Measurements from ENCODE around the gene POMC.
"Not testable (repeated sequence)": the region's sequence is repeated elsewhere in the genome, so short reads cannot be mapped to it uniquely, and the experiment has no call there.

POMC gene

DNA sequence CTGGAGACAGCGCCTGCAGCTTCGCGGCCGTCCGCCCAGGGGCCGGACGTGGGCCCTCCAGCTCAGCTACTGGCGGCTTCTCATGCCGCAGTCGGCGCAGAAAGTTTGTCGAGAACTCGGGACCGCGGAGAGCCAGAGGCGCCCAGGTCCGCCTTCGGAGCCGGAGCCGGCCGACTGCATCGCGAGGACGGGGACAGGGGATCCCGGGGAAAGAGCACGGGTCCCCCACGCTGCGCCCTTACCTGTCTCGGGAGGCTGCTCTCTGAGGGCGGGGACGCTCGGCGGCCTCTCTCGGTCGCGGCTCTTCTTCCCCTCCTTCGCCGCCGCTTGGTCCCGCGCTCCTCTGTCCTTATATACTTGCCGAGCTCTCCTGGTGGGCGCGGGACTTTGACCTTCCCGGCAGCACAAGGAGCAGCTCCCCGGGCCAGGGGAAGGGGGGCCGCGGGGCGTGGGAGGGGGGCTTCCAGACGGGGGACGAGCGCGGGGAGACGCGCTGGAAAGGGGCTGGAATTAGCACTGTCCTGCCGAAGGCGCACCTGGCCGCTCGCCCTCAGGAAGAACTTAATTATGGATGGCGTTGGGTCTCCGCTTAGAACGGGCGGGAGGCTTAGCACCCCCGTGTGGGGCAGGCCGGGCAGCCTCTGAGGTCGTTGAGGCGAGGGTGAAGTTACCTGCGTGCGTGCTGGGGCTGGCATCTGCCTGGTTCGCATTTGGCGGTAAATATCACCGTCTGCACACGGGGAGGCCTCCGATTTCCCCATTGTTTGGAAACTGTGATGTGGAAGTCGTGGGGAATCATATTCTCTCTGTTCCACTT, at the start of gene POMC:
Gene POMC, minus strand, starts transcription at position 325 of the 817 bp plus-strand sequence. CDS start 3,808 bp downstream, outside the sequence.
- ATAC-seq = peak; percentile 33

GRCh38 chr2:25218100-25218499, 49.7 kb upstream of the POMC start:
- DNase-seq (no peak), ATAC-seq (no peak)

More for the DNA sequence above, at the start of gene POMC:
- peak; percentile 38 for DNase-seq

DNA sequence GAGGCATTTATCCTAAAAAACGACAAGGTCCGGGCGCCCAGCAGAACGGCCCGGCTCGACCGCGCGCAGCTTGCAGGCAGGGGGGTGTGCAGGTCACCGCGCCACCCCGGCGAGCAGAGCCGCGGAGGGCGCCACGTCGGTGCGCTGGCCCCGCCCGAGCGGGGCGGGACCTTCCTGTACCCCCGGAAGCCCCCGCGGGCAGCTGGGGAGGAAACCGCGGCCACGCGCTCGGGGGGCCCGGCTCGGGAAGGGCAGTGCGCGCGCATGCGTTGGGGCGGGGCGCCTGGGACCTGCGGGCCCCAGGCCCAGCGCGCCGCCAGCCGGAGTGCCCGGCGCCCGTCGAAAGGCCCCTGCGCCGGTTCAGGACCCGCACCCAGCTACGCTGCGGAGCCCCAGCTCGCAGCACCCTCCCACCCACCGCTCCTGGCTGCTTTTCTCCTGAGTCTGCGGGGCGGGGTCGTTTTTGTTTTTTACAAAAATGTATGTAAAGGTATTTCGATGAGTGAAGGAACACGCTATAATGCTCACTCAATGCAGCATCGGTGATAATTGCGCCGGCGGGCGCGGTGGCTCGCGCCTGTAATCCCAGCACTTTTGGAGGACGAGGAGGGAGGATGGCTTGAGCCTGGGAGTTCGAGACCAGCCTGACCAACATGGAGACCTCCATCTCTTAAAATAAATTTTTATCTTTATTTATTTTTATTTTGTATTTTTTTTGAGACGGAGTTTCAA, 47.7 kb upstream of the POMC start:
- DNase-seq (peak; percentile 94), ATAC-seq (peak; percentile 94)

GRCh38 chr2:25215232-25215631, 46.9 kb upstream of the POMC start:
- no peak for ATAC-seq

DNA sequence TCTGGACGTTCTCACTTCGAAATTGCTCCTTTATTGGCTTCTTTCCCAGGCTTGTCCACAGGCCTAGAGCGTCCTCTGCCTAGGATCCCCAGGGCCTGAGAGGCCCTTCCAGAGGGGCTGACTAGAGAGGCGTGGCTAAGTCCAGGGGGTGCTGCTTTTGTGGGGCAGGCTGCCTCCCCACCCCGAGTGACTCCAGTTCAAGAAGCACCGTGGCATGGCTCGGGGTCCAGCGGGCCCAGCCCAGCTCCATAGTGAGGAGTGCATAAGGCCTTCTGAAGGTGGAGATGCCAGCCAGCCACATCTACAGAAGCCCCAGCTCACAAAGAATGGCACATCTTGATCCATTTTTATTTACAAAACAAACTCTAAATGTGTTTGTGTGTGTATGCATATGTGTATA, 44.8 kb upstream of the POMC start:
- no peak for DNase-seq
- no peak for ATAC-seq

More at GRCh38 chr2:25215232-25215631, 46.9 kb upstream of the POMC start:
- no peak for DNase-seq

DNA sequence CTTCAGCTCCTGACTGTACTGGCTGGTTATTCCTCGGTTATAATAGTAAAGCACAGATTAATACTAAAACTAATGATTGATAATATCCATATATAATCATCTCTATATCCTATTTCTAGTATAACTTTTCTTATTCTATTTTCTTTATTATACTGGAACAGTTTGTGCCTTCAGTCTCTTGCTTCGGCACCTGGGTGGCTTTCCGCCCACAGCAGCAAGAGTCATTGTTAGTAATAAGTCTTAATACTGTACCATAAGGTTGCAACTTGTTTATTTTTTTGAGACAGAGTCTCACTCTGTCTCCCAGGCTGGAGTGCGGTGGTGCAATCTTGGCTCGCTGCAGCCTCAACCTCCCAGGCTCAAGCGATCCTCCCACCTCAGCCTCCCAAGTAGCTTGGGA, 42.5 kb upstream of the POMC start:
- not testable (repeated sequence) for DNase-seq, ATAC-seq

DNA sequence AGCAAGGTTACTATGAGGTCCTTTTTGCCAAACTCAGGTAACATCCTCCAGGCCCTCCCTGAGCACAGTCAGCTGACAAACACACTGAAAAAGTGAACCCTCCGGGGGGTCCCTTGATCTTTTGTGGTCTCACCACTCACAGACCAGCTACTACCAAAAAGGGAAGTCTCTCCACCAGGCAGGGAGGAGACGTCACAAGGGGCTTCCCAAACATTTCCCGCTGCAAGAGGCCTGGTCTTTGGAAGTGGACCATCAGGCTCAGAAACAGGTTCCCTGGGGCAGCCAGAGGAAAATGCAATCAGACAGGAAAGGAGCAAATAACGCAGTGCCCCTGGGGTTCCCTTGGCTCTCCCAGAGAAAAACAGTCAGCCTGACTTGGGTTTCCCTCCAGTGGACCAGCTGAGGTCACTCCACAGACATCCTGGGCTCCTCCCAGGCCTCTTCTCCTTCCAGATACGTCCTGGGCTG, 38.7 kb upstream of the POMC start:
- ATAC-seq = no peak
- peak; percentile 32 for DNase-seq

DNA sequence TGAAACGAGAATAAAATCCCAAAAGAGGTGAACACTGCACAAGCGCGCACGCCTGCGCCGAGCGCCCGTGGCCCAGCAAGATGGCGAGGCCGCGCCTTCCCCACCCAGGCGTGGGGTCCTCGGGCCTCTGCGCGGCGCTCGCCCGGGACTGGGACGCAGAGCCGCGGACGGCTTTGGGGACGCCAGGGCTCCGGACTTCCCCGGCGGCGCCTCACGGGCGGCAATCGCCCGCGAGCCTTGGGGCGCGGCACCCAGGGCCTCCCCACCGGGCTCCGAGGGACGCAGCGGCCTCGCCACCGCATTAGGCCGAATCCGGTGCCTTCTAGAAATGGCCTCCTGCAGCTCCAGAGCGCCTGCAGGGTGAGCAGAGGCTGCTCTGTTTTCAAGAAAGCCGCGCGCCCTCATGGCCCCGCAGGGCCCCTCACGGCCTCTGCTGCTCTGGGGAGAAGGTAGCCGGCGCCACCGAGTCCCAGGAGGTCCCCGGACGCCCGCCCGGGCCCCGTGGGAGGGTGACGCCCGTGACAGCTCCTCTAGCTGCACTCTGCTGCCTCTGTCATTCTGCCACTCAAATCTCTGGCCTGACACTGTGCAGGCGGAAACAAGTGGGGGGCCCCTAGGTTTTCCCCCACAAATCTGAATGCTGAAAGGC, 35.9 kb upstream of the POMC start:
- DNase-seq (peak; percentile 50), ATAC-seq (peak; percentile 62)

DNA sequence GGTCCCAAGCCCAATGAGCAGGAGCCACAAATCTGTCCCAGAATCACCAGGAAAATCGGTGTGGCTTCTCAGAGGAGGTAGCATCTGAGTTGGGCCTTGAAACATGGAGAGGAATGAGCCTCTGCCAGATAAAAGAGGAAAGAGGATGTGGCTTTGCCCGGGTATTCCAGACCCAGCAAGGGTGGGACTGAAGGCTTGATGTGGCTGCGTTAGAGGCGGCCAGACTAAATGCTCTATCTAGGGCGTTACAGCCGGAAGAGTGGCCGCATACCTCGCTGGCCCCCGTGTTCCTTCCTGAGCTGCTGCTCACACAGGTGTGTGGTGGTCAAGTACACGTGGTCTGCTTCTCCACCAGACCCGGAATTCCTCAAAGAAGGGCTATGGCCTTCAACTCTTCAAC, 33.9 kb upstream of the POMC start:
- DNase-seq = no peak
- no peak for ATAC-seq

- DNase-seq = no peak
- ATAC-seq = no peak
Observed at GRCh38 chr2:25201794-25202193, 33.4 kb upstream of the POMC start.

GRCh38 chr2:25201265-25201664, 32.9 kb upstream of the POMC start:
- ATAC-seq = no peak
- no peak for DNase-seq

DNA sequence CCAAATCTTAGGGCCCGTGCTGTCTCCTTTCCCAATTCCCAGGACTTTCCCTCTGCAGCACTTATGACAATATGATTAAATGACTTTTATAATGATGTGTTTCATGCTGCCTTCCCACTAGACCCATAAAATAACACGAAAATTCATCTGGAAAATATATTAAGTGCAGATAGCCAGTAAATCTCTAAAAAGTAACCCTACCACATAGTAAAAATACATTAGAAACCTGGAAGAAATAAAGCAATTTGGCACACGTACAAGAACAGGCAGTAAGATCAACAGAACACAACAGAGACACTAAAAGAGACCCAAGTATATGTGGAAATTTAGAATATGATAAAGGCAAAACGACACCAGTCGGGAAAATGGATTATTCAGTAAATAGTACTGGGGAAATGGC, 30.2 kb upstream of the POMC start:
- ATAC-seq = no peak
- DNase-seq = no peak

DNA sequence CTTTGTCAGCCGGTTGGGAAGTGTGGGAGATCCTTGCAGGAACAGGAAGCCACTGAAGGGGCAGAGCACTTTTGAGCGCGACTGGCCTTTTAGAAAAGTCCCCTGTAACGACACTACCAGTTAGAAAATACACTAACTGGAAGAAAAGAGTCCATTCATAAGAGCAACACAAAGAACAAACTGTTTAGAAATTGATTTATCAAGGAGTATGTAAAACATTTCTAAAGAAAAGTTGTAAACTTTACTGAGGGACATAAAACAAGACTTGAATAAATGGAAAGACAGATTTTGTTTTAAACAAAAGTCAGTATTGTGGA, 29.8 kb upstream of the POMC start:
- ATAC-seq (no peak), DNase-seq (no peak)

- ATAC-seq (no peak), DNase-seq (no peak)
Observed at GRCh38 chr2:25197336-25198208, 29.2 kb upstream of the POMC start.

DNA sequence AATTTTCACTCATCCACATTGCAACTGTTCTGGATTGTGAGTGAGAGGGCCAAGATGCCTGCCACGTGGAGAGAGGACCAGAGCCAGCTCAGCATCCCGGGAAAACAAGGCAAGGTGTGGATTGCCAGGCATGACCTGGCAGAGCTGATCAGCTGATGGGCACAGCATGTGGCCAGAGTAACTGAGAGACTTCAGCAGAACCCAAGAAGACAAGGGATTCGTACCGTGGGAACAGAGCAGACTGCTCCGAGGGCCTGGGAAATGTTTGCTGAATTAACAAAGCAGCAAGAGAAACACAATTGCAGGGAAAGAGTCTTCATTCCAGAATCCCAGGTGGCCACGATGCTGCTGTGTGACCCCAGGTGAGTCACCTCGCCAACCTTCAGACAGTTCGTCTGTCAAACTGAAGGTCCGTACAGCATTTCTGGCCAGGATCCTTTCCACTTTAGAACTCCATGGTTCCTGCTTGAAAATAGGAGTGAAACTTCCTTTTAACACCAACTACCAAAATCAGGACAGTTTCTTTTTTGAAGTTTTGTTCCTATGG, 26.3 kb upstream of the POMC start:
- DNase-seq (no peak), ATAC-seq (no peak)

DNA sequence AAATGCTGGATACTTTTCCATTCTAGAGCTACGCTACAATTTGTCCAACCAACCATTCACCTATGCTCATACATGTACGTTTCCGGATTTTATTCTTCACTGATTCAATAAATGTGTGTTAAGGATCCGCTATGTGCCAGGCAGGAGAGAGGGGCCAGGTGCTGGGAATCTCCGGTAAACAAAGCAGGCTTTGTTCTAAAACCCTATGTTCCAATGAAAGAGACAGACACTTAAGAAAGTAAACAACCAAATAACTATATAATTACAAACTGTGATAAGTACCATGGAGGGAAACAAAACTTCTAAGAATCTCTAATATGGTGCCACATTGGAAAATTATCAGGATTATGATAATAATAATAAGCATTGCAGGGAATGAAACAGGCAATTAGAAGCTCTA, 22.2 kb upstream of the POMC start:
- ATAC-seq (no peak), DNase-seq (no peak)

- no peak for ATAC-seq
- DNase-seq = no peak
Observed at GRCh38 chr2:25188405-25188804, 20.0 kb upstream of the POMC start.

- no peak for ATAC-seq
- no peak for DNase-seq
Observed at GRCh38 chr2:25187729-25188350, 19.5 kb upstream of the POMC start.

- DNase-seq (no peak), ATAC-seq (no peak)
Observed at GRCh38 chr2:25184254-25184653, 15.9 kb upstream of the POMC start.

GRCh38 chr2:25178976-25179375, 10.6 kb upstream of the POMC start:
- DNase-seq (no peak), ATAC-seq (no peak)

DNA sequence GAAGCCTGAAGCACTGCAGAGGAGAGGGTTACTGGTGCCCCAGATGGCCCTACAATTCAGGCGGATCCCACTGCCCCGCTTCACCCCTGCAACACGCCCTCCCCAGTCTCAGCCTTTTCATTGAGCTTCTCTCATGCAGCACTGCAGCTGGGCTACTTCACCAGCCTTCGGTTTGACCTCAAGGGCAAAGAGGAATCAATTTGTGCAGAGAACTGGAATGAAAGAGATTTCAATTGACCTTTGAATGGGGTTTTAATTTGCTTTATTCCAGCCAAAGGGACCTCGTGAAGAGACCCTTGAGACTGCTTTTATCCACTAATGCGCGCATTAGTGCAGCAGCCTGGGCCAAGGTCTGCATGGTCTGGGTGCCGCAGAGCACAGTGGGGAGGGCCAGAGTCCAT, 8.8 kb upstream of the POMC start:
- DNase-seq = no peak
- ATAC-seq = no peak
